Endothelial cell of umbilical vein (primary cell): Measurements from ENCODE around the gene CCL8. TPM values are rescaled to one million over a fixed set of nuclear protein-coding genes. Genes with fewer than 3 reads are reported as not detected.

Experiments used
- BruUV-seq: library from RNA; stranded (reverse); fragments of 400-500 nt; replicated peaks from 2 replicates; lab custom pipeline; 2021; lab: Mats Ljungman, UMichigan
- CTCF ChIA-PET: fragments of 300-600, 350-600 bp; sonication (Branson Sonifier 250); formaldehyde crosslinking; loops from one replicate; lab custom pipeline; 2021; ENCODE audit warnings: antibody characterized with exemption, inconsistent platforms; lab: Charles Lee
- POLR2A ChIA-PET: fragments of 300-600, 350-600 bp; sonication (Branson Sonifier 250); formaldehyde crosslinking; loops from one replicate; lab custom pipeline; 2021; ENCODE audit warnings: antibody characterized with exemption, inconsistent platforms; lab: Charles Lee
- DNase-seq: peaks from one replicate; pipeline ENCODE4 v3.0.0-alpha.2; 2011; ENCODE audit warnings: low read depth, low spot score
- FAIRE-seq: peaks from 2 replicates; lab custom pipeline; 2011; peaks lifted over from hg19 to GRCh38; lab: Jason Lieb, UNC
- H2AFZ ChIP-seq: 2 replicates; pipeline ENCODE4 v1.6.0; 2012; ENCODE audit warnings: low read depth, low read length, control low read depth, inconsistent platforms
- H3K27ac ChIP-seq: 2 replicates; pipeline ENCODE4 v1.5.1; 2011; ENCODE audit warnings: low read depth, mild to moderate bottlenecking, control low read depth, low read length, moderate library complexity; ENCODE audit not compliant: insufficient read depth
- H3K27me3 ChIP-seq, 2 experiments: 2 replicates each; pipeline versions ENCODE4 v1.6.0 to v1.6.1; 2011; ENCODE audit warnings: low read length in 2 of 2, mixed read lengths in 1 of 2; ENCODE audit not compliant: control insufficient read depth in 2 of 2, insufficient read depth in 2 of 2
- H3K36me3 ChIP-seq, 2 experiments: 2 replicates in 1 of 2; 3 replicates in 1 of 2; pipeline ENCODE4 v1.5.1; 2011; ENCODE audit warnings: low read length in 2 of 2, mild to moderate bottlenecking in 1 of 2, moderate library complexity in 1 of 2; ENCODE audit not compliant: control insufficient read depth in 2 of 2, insufficient read depth in 2 of 2; ENCODE audit errors: extremely low read depth in 1 of 2
- H3K4me1 ChIP-seq: 3 replicates; pipeline ENCODE4 v1.5.1; 2011; ENCODE audit warnings: mild to moderate bottlenecking, low read length; ENCODE audit not compliant: control insufficient read depth, insufficient read depth; ENCODE audit errors: extremely low read depth
- H3K4me2 ChIP-seq: 2 replicates; pipeline ENCODE4 v1.6.1; 2011; ENCODE audit warnings: low read length, control low read depth, mixed read lengths; ENCODE audit not compliant: insufficient read depth
- H3K4me3 ChIP-seq, 3 experiments: fragments of 200-600 bp in 1 of 3; sonication (generic), shearing (Covaris generic) in 1 of 3; replicated peaks in 1 of 3; 2 replicates each; pipeline ENCODE4 v1.5.1; 2011 to 2016; ENCODE audit warnings: control low read depth in 3 of 3, low read length in 3 of 3, mild to moderate bottlenecking in 2 of 3, inconsistent platforms in 1 of 3, low read depth in 1 of 3, moderate library complexity in 1 of 3; ENCODE audit not compliant: insufficient read depth in 1 of 3
- H3K79me2 ChIP-seq: 2 replicates; pipeline ENCODE4 v1.6.0; 2012; ENCODE audit warnings: low read length, inconsistent platforms; ENCODE audit not compliant: control insufficient read depth, insufficient read depth
- H3K9ac ChIP-seq: replicated peaks from 2 replicates; pipeline ENCODE3; 2011; ENCODE audit warnings: low read length, control low read depth; ENCODE audit not compliant: insufficient read depth; ENCODE audit errors: extremely low read depth
- H3K9me1 ChIP-seq: replicated peaks from 3 replicates; pipeline ENCODE4 v1.6.0; 2011; ENCODE audit warnings: mild to moderate bottlenecking, low read length; ENCODE audit not compliant: control insufficient read depth, insufficient read depth; ENCODE audit errors: extremely low read depth
- H3K9me3 ChIP-seq: replicated peaks from 2 replicates; pipeline ENCODE4 v1.5.1; 2012; ENCODE audit warnings: low read length, inconsistent platforms; ENCODE audit not compliant: control insufficient read depth, insufficient read depth
- H4K20me1 ChIP-seq: replicated peaks from 2 replicates; pipeline ENCODE3; 2011; ENCODE audit warnings: mild to moderate bottlenecking, low read length; ENCODE audit not compliant: control insufficient read depth, insufficient read depth; ENCODE audit errors: extremely low read depth
- EZH2 ChIP-seq: IDR thresholded peaks from 2 replicates; pipeline ENCODE4 v1.6.1; 2012; ENCODE audit warnings: borderline replicate concordance, low read depth, mild to moderate bottlenecking, moderate library complexity, low read length, inconsistent platforms; ENCODE audit not compliant: severe bottlenecking
- FOS ChIP-seq: IDR thresholded peaks from 2 replicates; pipeline ENCODE4 v1.6.1; 2011; ENCODE audit warnings: mild to moderate bottlenecking, low read length, moderate library complexity, borderline replicate concordance; ENCODE audit not compliant: insufficient read depth
- GATA2 ChIP-seq: IDR thresholded peaks from 2 replicates; pipeline ENCODE4 v1.7.0; 2011; ENCODE audit warnings: low read depth, mild to moderate bottlenecking, moderate library complexity, mixed read lengths, low read length; ENCODE audit not compliant: insufficient read length, insufficient read depth
- JUN ChIP-seq: IDR thresholded peaks from 2 replicates; pipeline ENCODE4 v1.6.1; 2011; ENCODE audit warnings: borderline replicate concordance, low read depth; ENCODE audit not compliant: insufficient read length, insufficient read depth
- MYC ChIP-seq: IDR thresholded peaks from one replicate; pipeline ENCODE4 v1.6.1; 2011; ENCODE audit warnings: mild to moderate bottlenecking, low read depth, low read length
- POLR2A ChIP-seq: IDR thresholded peaks from 2 replicates; pipeline ENCODE4 v1.6.1; 2012; ENCODE audit warnings: low read depth, mild to moderate bottlenecking, control low read depth, low read length
- POLR2AphosphoS5 ChIP-seq: IDR thresholded peaks from 2 replicates; pipeline ENCODE4 v1.6.1; 2012; ENCODE audit warnings: low read depth, mild to moderate bottlenecking, control low read depth, low read length, moderate library complexity; ENCODE audit not compliant: insufficient read depth
- dilution Hi-C: fragments of 300-500 bp; cut with MboI; formaldehyde crosslinking; loops from one replicate; pipeline ENCODE4 v1.15.0; 2019; ENCODE audit warnings: low sequenced_read_pairs; ENCODE audit not compliant: extremely low pct_ligation_motif_present
- intact Hi-C: fragments of 100-400 bp; cut with micrococcal nuclease; formaldehyde crosslinking; loops from one replicate; pipeline ENCODE4 v1.10.0; 2022
- polyA plus RNA-seq, 4 experiments: library from polyadenylated mRNA; depleted of rRNA in 3 of 4; stranded (reverse) in 3 of 4; unstranded in 1 of 4; fragments of >200 nt; gene quantifications; 2 replicates each; pipeline versions ENCODE4 v1.2.1 to v1.2.3, GENCODE V29; 2011 to 2012; ENCODE audit warnings: missing spikeins in 1 of 4
- total RNA-seq: library from RNA; stranded (reverse); gene quantifications from 2 replicates; pipeline ENCODE4 v1.2.3, GENCODE V29; 2021
- TF ChIP-seq, protein P1 (sequence below): IDR thresholded peaks from 2 replicates; pipeline ENCODE4 v1.6.1; 2011; ENCODE audit not compliant: insufficient read depth, insufficient read length
- TF ChIP-seq, protein P2 (sequence below), 2 donors: IDR thresholded peaks; 1 replicate in 1 of 2; 2 replicates in 1 of 2; pipeline ENCODE4 v1.5.1; 2011; ENCODE audit warnings: low read length in 2 of 2, mild to moderate bottlenecking in 2 of 2, moderate library complexity in 2 of 2, control low read depth in 1 of 2, inconsistent platforms in 1 of 2, low read depth in 1 of 2; ENCODE audit not compliant: insufficient read depth in 1 of 2; ENCODE audit errors: extremely low read depth in 1 of 2

The CCL8 gene
- total and polyA plus RNA-seq, 2 donors (not counting 3 experiments of a cell fraction or from before 2014, with no cell fraction given): not detected

- H3K36me3 ChIP-seq: no peaks in the 10 kb centered on the region
- TF ChIP-seq EZH2 (no peak), FOS (no peak), GATA2 (no peak), POLR2AphosphoS5 (no peak), JUN (no peak), POLR2A (no peak), MYC (no peak)
- TF ChIP-seq, protein P1, sequence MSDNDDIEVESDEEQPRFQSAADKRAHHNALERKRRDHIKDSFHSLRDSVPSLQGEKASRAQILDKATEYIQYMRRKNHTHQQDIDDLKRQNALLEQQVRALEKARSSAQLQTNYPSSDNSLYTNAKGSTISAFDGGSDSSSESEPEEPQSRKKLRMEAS: no peak
- TF ChIP-seq, protein P2, sequence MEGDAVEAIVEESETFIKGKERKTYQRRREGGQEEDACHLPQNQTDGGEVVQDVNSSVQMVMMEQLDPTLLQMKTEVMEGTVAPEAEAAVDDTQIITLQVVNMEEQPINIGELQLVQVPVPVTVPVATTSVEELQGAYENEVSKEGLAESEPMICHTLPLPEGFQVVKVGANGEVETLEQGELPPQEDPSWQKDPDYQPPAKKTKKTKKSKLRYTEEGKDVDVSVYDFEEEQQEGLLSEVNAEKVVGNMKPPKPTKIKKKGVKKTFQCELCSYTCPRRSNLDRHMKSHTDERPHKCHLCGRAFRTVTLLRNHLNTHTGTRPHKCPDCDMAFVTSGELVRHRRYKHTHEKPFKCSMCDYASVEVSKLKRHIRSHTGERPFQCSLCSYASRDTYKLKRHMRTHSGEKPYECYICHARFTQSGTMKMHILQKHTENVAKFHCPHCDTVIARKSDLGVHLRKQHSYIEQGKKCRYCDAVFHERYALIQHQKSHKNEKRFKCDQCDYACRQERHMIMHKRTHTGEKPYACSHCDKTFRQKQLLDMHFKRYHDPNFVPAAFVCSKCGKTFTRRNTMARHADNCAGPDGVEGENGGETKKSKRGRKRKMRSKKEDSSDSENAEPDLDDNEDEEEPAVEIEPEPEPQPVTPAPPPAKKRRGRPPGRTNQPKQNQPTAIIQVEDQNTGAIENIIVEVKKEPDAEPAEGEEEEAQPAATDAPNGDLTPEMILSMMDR (IDR thresholded peaks at IDR 0.05; ENCODE audit: extremely low read depth in 1 of 2, insufficient read depth in 1 of 2, low read depth in 1 of 2, low read length in 2 of 2): no peak
- H3K9me3 ChIP-seq: no peaks in the 10 kb centered on the region
- H3K9ac ChIP-seq: no peak overlapping the region
- BruUV-seq: no TSS peak
- intact Hi-C loops: loop anchor here (1.0 kb wide), 2 partner anchors 45 to 65 kb away; partner anchors contain the start of gene CCL2
- DNase-seq: peak; percentile 14
- no peak overlapping the region for H3K4me2 ChIP-seq
- no peak for FAIRE-seq
- peaks cover 7% of the 10 kb centered on the region for H3K4me1 ChIP-seq
- POLR2A ChIA-PET: no interaction called here
- peaks cover 0 to 2% of the 10 kb centered on the region in 2 experiments for H3K27me3 ChIP-seq
- no peaks in the 10 kb centered on the region for H3K9me1 ChIP-seq
- H3K79me2 ChIP-seq: no peaks in the 10 kb centered on the region
- H3K27ac ChIP-seq: no peak overlapping the region
- no peak overlapping the region for H3K4me3 ChIP-seq
- CTCF ChIA-PET: interaction anchor here (0.9 to 11.1 kb wide), 5 partner anchors 8 to 129 kb away, joined by 3 to 179 read pairs (median 6); partner anchors contain the start of gene CCL1
- no peak overlapping the region for H2AFZ ChIP-seq
- dilution Hi-C loops: loop anchor here (25.0 kb wide), 1 partner anchor 88 kb away; no protein-coding TSS in a partner anchor
- H4K20me1 ChIP-seq: no peaks in the 10 kb centered on the region
Observed at GRCh38 chr17:34299956-34300577, 19.2 kb upstream of the CCL8 start.
